GM12878 (cell line): ENCODE results near the gene C11orf91. TPM values are rescaled to one million over a fixed set of nuclear protein-coding genes. Genes with fewer than 3 reads are reported as not detected.
A peak's percentile ranks its signal among the peaks of the same experiment; 100 is the strongest.

Source experiments
- ATAC-seq: fragments of 200-7000 bp; cut with Tn5 transposase; 3 replicates; pipeline ENCODE4 v1.9.1; 2020; ENCODE audit warnings: mild to moderate bottlenecking, moderate library complexity
- BruUV-seq: library from RNA; stranded (reverse); fragments of 400-500 nt; replicated peaks from 2 replicates; lab custom pipeline; 2021; lab: Mats Ljungman, UMichigan
- CTCF ChIA-PET: fragments of 300-600 bp; sonication (Branson Sonifier 250); formaldehyde crosslinking; extraction: SDS; loops from one replicate; lab custom pipeline; 2021; ENCODE audit warnings: inconsistent platforms; lab: Yijun Ruan, JAX
- POLR2A ChIA-PET: fragments of 350-600 bp; formaldehyde crosslinking; extraction: SDS; loops from one replicate; lab custom pipeline; 2021; ENCODE audit warnings: inconsistent platforms; lab: Charles Lee
- RAD21 ChIA-PET: fragments of 300-600 bp; sonication (Branson Sonifier 250); formaldehyde crosslinking; loops from one replicate; lab custom pipeline; 2023; ENCODE audit warnings: antibody characterized with exemption; ENCODE audit not compliant: unreplicated experiment; lab: Charles Lee
- SMC1A ChIA-PET: fragments of 300-600 bp; sonication (Branson Sonifier 250); formaldehyde crosslinking; loops from one replicate; lab custom pipeline; 2023; ENCODE audit not compliant: unreplicated experiment, uncharacterized antibody; lab: Charles Lee
- DNase-seq: peaks from one replicate; pipeline ENCODE4 v3.0.0-alpha.2; 2011; ENCODE audit warnings: low read depth, low spot score
- FAIRE-seq: peaks from 3 replicates; lab custom pipeline; 2011; peaks lifted over from hg19 to GRCh38; lab: Jason Lieb, UNC
- H2AFZ ChIP-seq: 2 replicates; pipeline ENCODE4 v1.6.0; 2011; ENCODE audit warnings: low read depth, low read length, control low read depth; ENCODE audit not compliant: control insufficient read depth
- H3K27ac ChIP-seq: 2 replicates; pipeline ENCODE4 v1.5.1; 2011; ENCODE audit warnings: control low read depth; ENCODE audit not compliant: control insufficient read depth, insufficient read depth
- H3K27me3 ChIP-seq, 2 experiments: replicated peaks in 1 of 2; 2 replicates each; pipeline versions ENCODE4 v1.6.0 to v1.6.1; 2011; ENCODE audit warnings: low read length in 1 of 2; ENCODE audit not compliant: control insufficient read depth in 2 of 2, insufficient read depth in 2 of 2
- H3K36me3 ChIP-seq, 2 experiments: 2 replicates each; pipeline ENCODE4 v1.5.1; 2011; ENCODE audit warnings: low read length in 1 of 2; ENCODE audit not compliant: control insufficient read depth in 2 of 2, insufficient read depth in 2 of 2
- H3K4me1 ChIP-seq: 2 replicates; pipeline ENCODE4 v1.6.1; 2011; ENCODE audit warnings: mild to moderate bottlenecking, low read length, moderate library complexity, mixed read lengths; ENCODE audit not compliant: control insufficient read depth, insufficient read depth
- H3K4me2 ChIP-seq: 2 replicates; pipeline ENCODE4 v1.6.0; 2011; ENCODE audit warnings: control low read depth; ENCODE audit not compliant: control insufficient read depth, insufficient read depth
- H3K4me3 ChIP-seq: fragments of 200-600 bp; sonication (generic); 2 replicates; pipeline ENCODE4 v1.5.1; 2016
- H3K79me2 ChIP-seq: 2 replicates; pipeline ENCODE4 v1.6.0; 2011; ENCODE audit warnings: low read length; ENCODE audit not compliant: control insufficient read depth, insufficient read depth
- H3K9ac ChIP-seq: 2 replicates; pipeline ENCODE4 v1.8.0; 2011; ENCODE audit warnings: low read length, control low read depth, mixed read lengths; ENCODE audit not compliant: control insufficient read depth, insufficient read depth
- H3K9me3 ChIP-seq: replicated peaks from 3 replicates; pipeline ENCODE4 v1.5.1; 2011; ENCODE audit warnings: mild to moderate bottlenecking, low read length; ENCODE audit not compliant: control insufficient read depth, insufficient read depth
- H4K20me1 ChIP-seq: 2 replicates; pipeline ENCODE4 v1.6.0; 2011; ENCODE audit not compliant: control insufficient read depth, insufficient read depth
- GATAD2B ChIP-seq: fragments of 450-650 bp; conservative IDR thresholded peaks from 2 replicates; pipeline ENCODE4 v1.6.1; 2017; ENCODE audit warnings: low read depth, mild to moderate bottlenecking, moderate library complexity
- HDGF ChIP-seq: fragments of 450-650 bp; IDR thresholded peaks from 2 replicates; pipeline ENCODE4 v1.6.1; 2016; ENCODE audit warnings: antibody characterized with exemption
- MEF2B ChIP-seq: fragments of 450-650 bp; IDR thresholded peaks from 2 replicates; pipeline ENCODE4 v1.6.1; 2018; ENCODE audit warnings: mild to moderate bottlenecking, moderate library complexity; ENCODE audit not compliant: partially characterized antibody, poor library complexity, severe bottlenecking
- NFYB ChIP-seq: IDR thresholded peaks from 2 replicates; pipeline ENCODE4 v1.6.1; 2011; ENCODE audit warnings: low read depth, mild to moderate bottlenecking, low read length, improper control_type of control experiment, moderate library complexity; ENCODE audit not compliant: insufficient read depth
- RELA ChIP-seq: fragments of 450-650 bp; IDR thresholded peaks from 2 replicates; pipeline ENCODE4 v1.8.0; 2014; ENCODE audit warnings: borderline replicate concordance; ENCODE audit not compliant: partially characterized antibody
- RELB ChIP-seq: fragments of 450-650 bp; IDR thresholded peaks from 2 replicates; pipeline ENCODE4 v1.6.1; 2017; ENCODE audit warnings: low read depth, mild to moderate bottlenecking, moderate library complexity
- REST ChIP-seq: IDR thresholded peaks from 2 replicates; pipeline ENCODE4 v1.6.1; 2012; ENCODE audit warnings: mild to moderate bottlenecking, low read depth, low read length
- SIX5 ChIP-seq: IDR thresholded peaks from 2 replicates; pipeline ENCODE4 v1.6.1; 2011; ENCODE audit warnings: mild to moderate bottlenecking, low read depth, low read length, moderate library complexity; ENCODE audit not compliant: severe bottlenecking
- SMC3 ChIP-seq: IDR thresholded peaks from 2 replicates; pipeline ENCODE4 v1.6.1; 2011; ENCODE audit warnings: low read length, improper control_type of control experiment, borderline replicate concordance
- SP1 ChIP-seq: IDR thresholded peaks from one replicate; pipeline ENCODE4 v1.6.1; 2011; ENCODE audit warnings: low read depth, low read length
- SPI1 ChIP-seq: IDR thresholded peaks from 2 replicates; pipeline ENCODE4 v1.6.1; 2011; ENCODE audit warnings: low read depth, mild to moderate bottlenecking, low read length, moderate library complexity, borderline replicate concordance; ENCODE audit not compliant: insufficient read depth
- TAF1 ChIP-seq: IDR thresholded peaks from 2 replicates; pipeline ENCODE4 v1.6.1; 2011; ENCODE audit warnings: mild to moderate bottlenecking, low read depth, low read length, borderline replicate concordance
- USF2 ChIP-seq: IDR thresholded peaks from 2 replicates; pipeline ENCODE4 v1.6.1; 2011; ENCODE audit warnings: low read depth, low read length, improper control_type of control experiment, borderline replicate concordance
- ZNF622 ChIP-seq: fragments of 450-650 bp; IDR thresholded peaks from 2 replicates; pipeline ENCODE4 v1.6.1; 2017; ENCODE audit warnings: mild to moderate bottlenecking, inconsistent platforms
- WGBS: methylation state at CpG from one replicate; pipeline ENCODE4 v1.1.6; 2016; ENCODE audit warnings: low lambda C conversion rate; ENCODE audit not compliant: insufficient replicate concordance, insufficient coverage; ENCODE audit errors: missing lambda C conversion rate; 5-methylcytosine and 5-hydroxymethylcytosine counted together
- in situ Hi-C: fragments of 300-500 bp; cut with MboI; formaldehyde crosslinking; loops from 9 replicates; pipeline ENCODE4 v1.14.3; 2018; ENCODE audit warnings: mixed read lengths
- intact Hi-C: fragments of 100-400 bp; cut with micrococcal nuclease; formaldehyde crosslinking; loops from one replicate; pipeline ENCODE4 v1.14.2; 2022; ENCODE audit not compliant: unreplicated experiment
- polyA plus RNA-seq, 11 experiments: library from polyadenylated mRNA; depleted of rRNA in 4 of 11; unstranded in 6 of 11; stranded (reverse) in 5 of 11; fragments of >200 nt; fragmentation: Nextera tagmentation in 4 of 11; fragmentation: Illumina TruSeq in 1 of 11; extraction: Ambion mirVana in 4 of 11; extraction: Trizol in 1 of 11; gene quantifications; 1 replicate in 1 of 11; 2 replicates in 10 of 11; pipeline versions ENCODE4 v1.2.1 to v1.2.3, GENCODE V29; 2011 to 2016; ENCODE audit warnings: inconsistent platforms in 2 of 11, missing spikeins in 2 of 11, low read depth in 1 of 11
- total RNA-seq, 4 experiments: library from RNA; depleted of rRNA in 3 of 4; stranded (reverse); fragments of >200 nt in 3 of 4; fragmentation: Illumina TruSeq in 1 of 4; extraction: Trizol in 1 of 4; gene quantifications; 2 replicates each; pipeline versions ENCODE4 v1.2.1 to v1.2.3, GENCODE V29; 2013 to 2021

C11orf91 gene
- total and polyA plus RNA-seq, 10 of the 15 experiments (the other 5 are each of a cell fraction or from before 2014, with no cell fraction given): not detected

- H3K36me3 ChIP-seq: no peaks in the 10 kb centered on the region
- CTCF ChIA-PET: interaction anchor here (0.8 kb wide), 1 partner anchor 44 kb away, joined by 3 read pairs; no protein-coding TSS in a partner anchor
- no peaks in the 10 kb centered on the region for H3K9me3 ChIP-seq
- H3K4me1 ChIP-seq: peaks cover 12% of the 10 kb centered on the region
- no peak overlapping the region for H3K4me3 ChIP-seq
- intact Hi-C loops: no loop called here
- no peak overlapping the region for H3K9ac ChIP-seq
- no TSS peak for BruUV-seq
- no peaks in the 10 kb centered on the region for H4K20me1 ChIP-seq
- H3K27ac ChIP-seq: no peak overlapping the region
- no peaks in the 10 kb centered on the region for H3K27me3 ChIP-seq
- no peak overlapping the region for H2AFZ ChIP-seq
- H3K79me2 ChIP-seq: no peaks in the 10 kb centered on the region
- in situ Hi-C loops: no loop called here
- no peak for TF ChIP-seq HDGF
- TF ChIP-seq REST: peak; percentile 25; the same call in 1 of the 2 replicates
- TF ChIP-seq USF2: no peak
- no peak for TF ChIP-seq TAF1
- peak; percentile 37 for TF ChIP-seq MEF2B
- TF ChIP-seq RELA: no peak
- TF ChIP-seq SMC3: no peak
- TF ChIP-seq SPI1: no peak
- TF ChIP-seq SIX5: no peak
- TF ChIP-seq NFYB: no peak
- TF ChIP-seq GATAD2B: no peak
- no peak for TF ChIP-seq RELB
- TF ChIP-seq SP1: no peak
- no peak for TF ChIP-seq ZNF622
- DNase-seq (no peak), ATAC-seq (no peak), FAIRE-seq (no peak)
- POLR2A ChIA-PET: no interaction called here
- RAD21 ChIA-PET: interaction anchor here (1.0 kb wide), 1 partner anchor 18 kb away, joined by 3 read pairs; no protein-coding TSS in a partner anchor
- SMC1A ChIA-PET: interaction anchor here (0.8 kb wide), 1 partner anchor 11 kb away, joined by 3 read pairs; no protein-coding TSS in a partner anchor
- no peak overlapping the region for H3K4me2 ChIP-seq
- WGBS: 18% methylated on average over 3 of the region's 3 CpGs
Observed at GRCh38 chr11:33697997-33698396, 2.6 kb downstream of the C11orf91 start.
